B cell (primary cell): Measurements from ENCODE around the gene EMC6.

Experiments
- CTCF ChIP-seq: fragments of 200-600 bp; IDR thresholded peaks from one replicate; pipeline ENCODE4 v1.8.0; 2022; ENCODE audit warnings: antibody characterized with exemption, mild to moderate bottlenecking
- EZH2 ChIP-seq: IDR thresholded peaks from 2 replicates; pipeline ENCODE4 v1.6.1; 2012; ENCODE audit warnings: borderline replicate concordance, low read depth, mild to moderate bottlenecking, moderate library complexity, low read length; ENCODE audit not compliant: insufficient read depth, poor library complexity, severe bottlenecking

- TF ChIP-seq EZH2 (no peak), CTCF (no peak)
These were observed 11.1 kb upstream of the EMC6 start for GRCh38 chr17:3657588-3657869.
